Measurements from ENCODE around the gene STAT5B. TPM values are rescaled to one million over a fixed set of nuclear protein-coding genes. Genes with fewer than 3 reads are reported as not detected.

The STAT5B gene
- total and polyA plus RNA-seq, 2 of the 8 experiments (the other 6 are each of a cell fraction or from before 2014, with no cell fraction given): 35.3 to 52.6 TPM

DNA sequence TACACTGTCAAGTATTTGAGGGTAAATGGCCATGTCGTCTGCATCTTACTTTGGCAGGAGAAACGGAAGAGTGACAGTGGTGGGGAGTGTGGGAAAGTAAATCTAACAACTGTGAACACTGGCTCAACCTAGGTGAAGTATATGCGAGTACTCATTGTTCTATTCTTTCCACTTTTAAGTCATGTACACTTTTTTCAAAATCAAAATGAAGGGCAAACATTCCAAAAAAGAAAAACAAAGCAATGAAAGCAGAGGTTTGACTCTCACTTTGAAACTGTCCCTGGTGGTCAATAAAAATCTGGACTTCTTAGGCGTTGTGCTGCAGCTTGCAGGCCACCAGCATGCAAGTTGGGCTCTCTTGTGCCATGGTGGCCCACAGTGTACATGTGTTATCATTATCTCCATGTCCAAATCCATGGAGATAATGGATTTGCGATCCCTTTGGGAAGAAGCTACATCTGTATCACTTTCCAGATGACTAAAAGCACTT lies 32.7 kb downstream of the STAT5B start:
- Histone ChIP-seq H2BK120ac (replicated peaks; ENCODE audit: low read depth, low read length) (no peak overlapping the region), H3K14ac (ENCODE audit: insufficient read length) (no peak overlapping the region), H3K79me1 (ENCODE audit: low read depth, low read length) (peaks cover 5% of the 10 kb centered on the region), H3K27ac (ENCODE audit: low read depth, low read length) (no peak overlapping the region), H4K8ac (ENCODE audit: extremely low read depth, insufficient read depth, low read length) (no peak overlapping the region), H2BK12ac (ENCODE audit: low read depth, low read length) (no peak overlapping the region), H3K79me2 (ENCODE audit: control insufficient read depth in 1 of 2, insufficient read depth in 2 of 2, low read length in 2 of 2) (peaks cover 0 to 43% of the 10 kb centered on the region in 2 experiments; a peak in 2 of 4 replicates), H3K27me3 (replicated peaks in 1 of 4; ENCODE audit: control insufficient read depth in 3 of 4, extremely low read depth in 1 of 4, insufficient read depth in 3 of 4, low read length in 3 of 4) (no peaks in the 10 kb centered on the region), H4K20me1 (replicated peaks in 1 of 2; ENCODE audit: control insufficient read depth in 1 of 2, insufficient read depth in 2 of 2, low read length in 2 of 2) (no peaks in the 10 kb centered on the region), H3K56ac (replicated peaks; ENCODE audit: insufficient read length, low read depth, low read length) (no peak overlapping the region), H2AK5ac (ENCODE audit: low read depth, low read length) (no peak overlapping the region), H4K5ac (ENCODE audit: insufficient read length, low read depth, low read length) (no peak overlapping the region), H2BK15ac (ENCODE audit: low read length) (no peak overlapping the region), H3K23me2 (ENCODE audit: low read depth, low read length) (peaks cover 2% of the 10 kb centered on the region; the same call in 1 of the 2 replicates), H2BK20ac (ENCODE audit: low read length) (no peak overlapping the region), H3K4me3 (ENCODE audit: extremely low read depth in 1 of 4, insufficient read depth in 2 of 4, low read depth in 3 of 4, low read length in 4 of 4) (no peak overlapping the region), H2AFZ (ENCODE audit: low read length) (no peak overlapping the region), H2BK5ac (ENCODE audit: low read depth, low read length) (no peak overlapping the region), H3K9me3 (ENCODE audit: insufficient read depth in 2 of 2, low read depth in 1 of 2, low read length in 1 of 2) (no peaks in the 10 kb centered on the region), H3K4me1 (replicated peaks in 1 of 4; ENCODE audit: control insufficient read depth in 3 of 4, insufficient read depth in 4 of 4, low read length in 3 of 4) (no peaks in the 10 kb centered on the region; a peak in 1 of 7 replicates), H3K4ac (replicated peaks; ENCODE audit: insufficient read length, low read depth, low read length) (no peak overlapping the region), H4K91ac (replicated peaks; ENCODE audit: insufficient read length, low read length) (no peak overlapping the region), H3K18ac (ENCODE audit: extremely low read depth, low read length) (no peak overlapping the region), H3K36me3 (ENCODE audit: control insufficient read depth in 2 of 4, insufficient read depth in 4 of 4, low read length in 3 of 4) (no peaks in the 10 kb centered on the region), H3K9ac (replicated peaks in 1 of 4; ENCODE audit: extremely low read depth in 1 of 4, low read depth in 3 of 4, low read length in 3 of 4) (no peak overlapping the region), H3K4me2 (ENCODE audit: insufficient read depth in 1 of 2, low read depth in 2 of 2, low read length in 2 of 2) (no peak overlapping the region), H3K23ac (ENCODE audit: insufficient read length) (no peak overlapping the region)
- ChIA-PET POLR2A (ENCODE audit: partially characterized antibody) (interaction anchor here (1.1 kb wide), 1 partner anchor 9 kb away, joined by 3 read pairs; no protein-coding TSS in a partner anchor), CTCF (ENCODE audit: partially characterized antibody) (interaction anchor here (3.0 kb wide), 1 partner anchor 21 kb away, joined by 13 read pairs; no protein-coding TSS in a partner anchor)
- no peak for TF ChIP-seq KDM5A (IDR thresholded peaks at IDR 0.05; ENCODE audit: low read length)
- TF ChIP-seq EGR1 (IDR thresholded peaks at IDR 0.05; ENCODE audit: borderline replicate concordance, low read depth, low read length): no peak
- TF ChIP-seq SUZ12 (IDR thresholded peaks at IDR 0.05; ENCODE audit: low read length): no peak
- TF ChIP-seq SAP30 (IDR thresholded peaks at IDR 0.05; ENCODE audit: insufficient read depth, insufficient replicate concordance, low read length): no peak
- no peak for TF ChIP-seq POU5F1 (IDR thresholded peaks at IDR 0.05; ENCODE audit: low read depth, low read length)
- TF ChIP-seq SIN3A (conservative IDR thresholded peaks at IDR 0.05 in 1 of 2, IDR thresholded peaks at IDR 0.05 in 1 of 2; ENCODE audit: low read depth in 1 of 2, low read length in 2 of 2): no peak
- TF ChIP-seq TEAD4 (IDR thresholded peaks at IDR 0.05; ENCODE audit: low read depth, low read length): no peak
- no peak for TF ChIP-seq GABPA (IDR thresholded peaks at IDR 0.05; ENCODE audit: borderline replicate concordance, insufficient read depth, low read length)
- no peak for TF ChIP-seq POLR2A (IDR thresholded peaks at IDR 0.05; ENCODE audit: control extremely low read depth in 1 of 2, low read depth in 2 of 2, low read length in 2 of 2)
- TF ChIP-seq, protein P1, sequence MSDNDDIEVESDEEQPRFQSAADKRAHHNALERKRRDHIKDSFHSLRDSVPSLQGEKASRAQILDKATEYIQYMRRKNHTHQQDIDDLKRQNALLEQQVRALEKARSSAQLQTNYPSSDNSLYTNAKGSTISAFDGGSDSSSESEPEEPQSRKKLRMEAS (IDR thresholded peaks at IDR 0.05): no peak
- no peak for TF ChIP-seq BACH1 (IDR thresholded peaks at IDR 0.05; ENCODE audit: low read length)
- TF ChIP-seq CTBP2 (IDR thresholded peaks at IDR 0.05; ENCODE audit: borderline replicate concordance, insufficient read depth, insufficient read length, low read length): no peak
- no peak for TF ChIP-seq SIRT6 (IDR thresholded peaks at IDR 0.05; ENCODE audit: low read length)
- no peak for TF ChIP-seq BRCA1 (IDR thresholded peaks at IDR 0.05; ENCODE audit: low read depth, low read length)
- no peak for DNase-seq (ENCODE audit: low read depth in 1 of 2, low spot score in 2 of 2)
- WGBS, 2 experiments (ENCODE audit: extremely low coverage in 1 of 2, insufficient coverage in 1 of 2, insufficient read length in 1 of 2, insufficient replicate concordance in 2 of 2, low coverage in 1 of 2, low lambda C conversion rate in 2 of 2, missing lambda C conversion rate in 1 of 2): 91% methylated on average over 5 of the region's 5 CpGs; no CpG with 5 or more reads in 1 of the 2 experiments
- FAIRE-seq: no peak

Measured in H1 (cell line).